PC-3 (cell line): Measurements from ENCODE around the gene GUSB. TPM values are rescaled to one million over a fixed set of nuclear protein-coding genes. Genes with fewer than 3 reads are reported as not detected.
"Not testable (repeated sequence)": the region's sequence is repeated elsewhere in the genome, so short reads cannot be mapped to it uniquely, and the experiment has no call there.

ENCODE experiments used
- ATAC-seq: fragments of 200-7000 bp; cut with Tn5 transposase; 2 replicates; pipeline ENCODE4 v1.9.1; 2020; ENCODE audit warnings: mild to moderate bottlenecking, moderate library complexity
- BruUV-seq: library from RNA; stranded (reverse); fragments of 400-500 nt; replicated peaks from 2 replicates; lab custom pipeline; 2021; lab: Mats Ljungman, UMichigan
- CTCF ChIA-PET: fragments of 300-600 bp; sonication (Branson Sonifier 250); formaldehyde crosslinking; loops from one replicate; lab custom pipeline; 2022; ENCODE audit warnings: antibody characterized with exemption; lab: Charles Lee
- POLR2A ChIA-PET: fragments of 300-600 bp; sonication (Branson Sonifier 250); formaldehyde crosslinking; loops from one replicate; lab custom pipeline; 2022; ENCODE audit warnings: antibody characterized with exemption; ENCODE audit not compliant: unreplicated experiment; lab: Charles Lee
- DNase-seq: peaks from one replicate; pipeline ENCODE4 v3.0.0-alpha.2; 2015
- H2AFZ ChIP-seq: fragments of 300-600 bp; sonication (generic); 2 replicates; pipeline ENCODE4 v1.6.0; 2016; ENCODE audit warnings: antibody characterized with exemption, low read length
- H3F3A ChIP-seq: fragments of 300-600 bp; sonication (generic); one replicate; pipeline ENCODE4 v1.6.0; 2017; ENCODE audit warnings: antibody characterized with exemption, low read length, control low read depth, mild to moderate bottlenecking; ENCODE audit not compliant: unreplicated experiment
- H3K27ac ChIP-seq: fragments of 300-600 bp; sonication (generic); 2 replicates; pipeline ENCODE4 v1.5.1; 2016; ENCODE audit warnings: mild to moderate bottlenecking, low read length
- H3K27me3 ChIP-seq: fragments of 300-600 bp; sonication (generic); 2 replicates; pipeline ENCODE4 v1.6.1; 2016; ENCODE audit warnings: low read length, mixed read lengths
- H3K36me3 ChIP-seq: fragments of 300-600 bp; sonication (generic); 2 replicates; pipeline ENCODE4 v1.6.1; 2016; ENCODE audit warnings: low read depth, mixed run types, low read length, mixed read lengths
- H3K4me1 ChIP-seq: fragments of 300-600 bp; sonication (generic); 2 replicates; pipeline ENCODE4 v1.5.1; 2016; ENCODE audit warnings: low read length; ENCODE audit not compliant: insufficient read depth
- H3K4me2 ChIP-seq: fragments of 300-600 bp; sonication (generic); 2 replicates; pipeline ENCODE4 v1.6.0; 2016; ENCODE audit warnings: low read length
- H3K4me3 ChIP-seq: fragments of 300-600 bp; sonication (generic); 2 replicates; pipeline ENCODE4 v1.5.1; 2016; ENCODE audit warnings: mild to moderate bottlenecking, low read length, mixed read lengths
- H3K79me2 ChIP-seq: fragments of 300-600 bp; sonication (generic); 2 replicates; pipeline ENCODE4 v1.6.1; 2017; ENCODE audit warnings: low read length, mixed read lengths
- H3K9ac ChIP-seq: fragments of 300-600 bp; sonication (generic); 2 replicates; pipeline ENCODE4 v1.6.0; 2016; ENCODE audit warnings: mild to moderate bottlenecking, low read length
- H3K9me2 ChIP-seq: fragments of 300-600 bp; sonication (generic); replicated peaks from 2 replicates; pipeline ENCODE4 v1.6.1; 2016; ENCODE audit warnings: mixed run types, low read length, mixed read lengths
- H3K9me3 ChIP-seq: fragments of 300-600 bp; sonication (generic); 2 replicates; pipeline ENCODE4 v1.6.1; 2016; ENCODE audit warnings: low read length, mixed read lengths
- H4K20me1 ChIP-seq: fragments of 300-600 bp; sonication (generic); 2 replicates; pipeline ENCODE4 v1.6.1; 2016; ENCODE audit warnings: low read length, mixed read lengths
- CTCF ChIP-seq: fragments of 300-600 bp; sonication (generic); conservative IDR thresholded peaks from 2 replicates; pipeline ENCODE4 v1.5.1; 2017; ENCODE audit warnings: antibody characterized with exemption, low read depth, mild to moderate bottlenecking, low read length
- EZH2 ChIP-seq: fragments of 300-600 bp; sonication (generic); IDR thresholded peaks from one replicate; pipeline ENCODE4 v1.6.1; 2017; ENCODE audit warnings: antibody characterized with exemption, mild to moderate bottlenecking, low read length; ENCODE audit not compliant: unreplicated experiment
- EZH2phosphoT487 ChIP-seq: fragments of 300-600 bp; sonication (generic); IDR thresholded peaks from 2 replicates; pipeline ENCODE4 v1.6.1; 2018; ENCODE audit warnings: mild to moderate bottlenecking, antibody characterized with exemption, low read length, borderline replicate concordance
- intact Hi-C: fragments of 100-400 bp; cut with micrococcal nuclease; formaldehyde crosslinking; loops from 2 replicates; pipeline ENCODE4 v1.9.0; 2023
- total RNA-seq: library from RNA; depleted of rRNA; stranded (reverse); fragments of >200 nt; gene quantifications from 2 replicates; pipeline ENCODE4 v1.2.3, GENCODE V29; 2014

The GUSB gene
- total RNA-seq, 1 experiment from 2014 or later = 37.4 TPM

DNA sequence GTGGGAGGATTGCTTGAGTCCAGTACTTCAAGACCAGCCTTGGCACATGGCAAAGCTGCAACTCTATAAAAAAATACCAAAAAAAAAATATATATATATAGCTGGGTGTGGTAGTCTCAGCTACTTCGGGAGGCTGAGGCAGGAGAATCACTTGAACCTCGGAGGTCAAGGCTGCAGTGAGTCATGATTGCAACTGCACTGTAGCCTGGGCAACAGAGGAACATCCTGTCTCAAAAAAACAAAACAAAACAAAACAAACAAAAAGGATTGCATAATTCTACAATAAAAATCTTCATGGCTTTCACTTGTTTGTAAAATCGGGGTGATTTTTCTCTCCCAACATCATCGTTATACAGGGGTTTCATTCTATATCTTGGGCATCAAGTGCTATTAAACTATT is 35.1 kb downstream of the GUSB start:
- Histone ChIP-seq H3K79me2 (no peaks in the 10 kb centered on the region), H3K4me3 (no peak overlapping the region), H3K9ac (no peak overlapping the region), H3K4me2 (no peak overlapping the region), H3K9me3 (no peaks in the 10 kb centered on the region), H3K36me3 (no peaks in the 10 kb centered on the region), H2AFZ (no peak overlapping the region), H3K27me3 (no peaks in the 10 kb centered on the region), H3K4me1 (peaks cover 5% of the 10 kb centered on the region), H4K20me1 (no peaks in the 10 kb centered on the region), H3K9me2 (no peaks in the 10 kb centered on the region), H3K27ac (0 out of 2 replicates have a peak overlapping the region, but pooled peaks have one; percentile 19), H3F3A (no peaks in the 10 kb centered on the region)
- TF ChIP-seq EZH2 (no peak), CTCF (no peak), EZH2phosphoT487 (no peak)
- intact Hi-C loops = no loop called here
- ChIA-PET POLR2A (interaction anchor here (0.6 kb wide), 1 partner anchor 696 kb away, joined by 3 read pairs; no protein-coding TSS in a partner anchor), CTCF (no interaction called here)
- DNase-seq (peak; percentile 56), ATAC-seq (peak; percentile 63)
- no TSS peak for BruUV-seq

GRCh38 chr7:65945787-65946186 is 36.2 kb downstream of the GUSB start:
- H3K36me3 ChIP-seq, H3K9me3 ChIP-seq, H3K9ac ChIP-seq, H3F3A ChIP-seq, H4K20me1 ChIP-seq, H3K79me2 ChIP-seq, POLR2A ChIA-PET, H3K27ac ChIP-seq, DNase-seq, H3K4me1 ChIP-seq, BruUV-seq, H3K9me2 ChIP-seq, H2AFZ ChIP-seq, ATAC-seq, CTCF ChIA-PET, H3K27me3 ChIP-seq, H3K4me3 ChIP-seq, intact Hi-C loops, H3K4me2 ChIP-seq: not testable (repeated sequence)

DNA sequence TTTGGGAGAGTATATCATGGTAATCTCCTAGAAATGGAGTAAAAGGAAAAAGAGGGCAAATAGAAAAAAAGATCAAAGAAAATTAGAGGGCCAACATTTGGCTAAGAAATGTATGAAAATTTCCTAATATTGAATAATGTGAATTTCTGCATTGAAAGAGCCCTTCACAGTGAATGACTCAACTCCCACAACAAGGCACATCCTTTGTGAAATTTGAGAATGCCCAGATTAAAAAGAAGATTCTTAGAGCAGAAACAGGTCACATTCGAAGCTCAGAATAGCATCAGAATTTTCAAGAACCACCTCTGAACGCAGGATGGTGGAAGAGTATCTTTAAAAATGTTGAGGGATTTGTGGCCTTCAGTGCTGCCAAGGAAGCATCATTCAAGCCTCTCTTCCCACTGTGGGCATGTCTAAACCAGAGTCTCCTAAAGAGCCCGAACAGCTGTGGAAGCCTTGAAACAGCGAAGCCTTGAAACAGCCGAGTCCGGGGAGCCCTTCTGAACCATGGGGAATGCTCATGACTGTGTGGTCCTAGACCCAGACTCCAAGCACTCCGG is 43.6 kb downstream of the GUSB start:
- ATAC-seq = no peak
- Histone ChIP-seq H2AFZ (no peak overlapping the region), H3F3A (no peaks in the 10 kb centered on the region), H3K9ac (no peak overlapping the region), H3K27ac (no peak overlapping the region), H3K36me3 (0 out of 2 replicates have a peak, but pooled peaks cover 3% of the 10 kb centered on the region), H3K9me3 (no peaks in the 10 kb centered on the region), H3K4me2 (no peak overlapping the region), H3K79me2 (peaks cover 12% of the 10 kb centered on the region), H3K9me2 (no peaks in the 10 kb centered on the region), H3K4me3 (no peak overlapping the region), H4K20me1 (no peaks in the 10 kb centered on the region), H3K27me3 (no peaks in the 10 kb centered on the region), H3K4me1 (0 out of 2 replicates have a peak, but pooled peaks cover 6% of the 10 kb centered on the region)
- no peak for DNase-seq
- TF ChIP-seq EZH2 (no peak), CTCF (no peak)
- no TSS peak for BruUV-seq
- intact Hi-C loops = loop anchor here (10.0 kb wide), 1 partner anchor 54 kb away; no protein-coding TSS in a partner anchor
- POLR2A ChIA-PET = no interaction called here
- CTCF ChIA-PET = no interaction called here
